Glomerular visceral epithelial cell (primary cell): ENCODE results near the gene EXD2.
"Not testable (repeated sequence)": the region's sequence is repeated elsewhere in the genome, so short reads cannot be mapped to it uniquely, and the experiment has no call there.

Experiments
- DNase-seq: peaks from one replicate; pipeline ENCODE4 v3.0.0-alpha.2; 2016; ENCODE audit errors: extremely low spot score

Gene EXD2

DNA sequence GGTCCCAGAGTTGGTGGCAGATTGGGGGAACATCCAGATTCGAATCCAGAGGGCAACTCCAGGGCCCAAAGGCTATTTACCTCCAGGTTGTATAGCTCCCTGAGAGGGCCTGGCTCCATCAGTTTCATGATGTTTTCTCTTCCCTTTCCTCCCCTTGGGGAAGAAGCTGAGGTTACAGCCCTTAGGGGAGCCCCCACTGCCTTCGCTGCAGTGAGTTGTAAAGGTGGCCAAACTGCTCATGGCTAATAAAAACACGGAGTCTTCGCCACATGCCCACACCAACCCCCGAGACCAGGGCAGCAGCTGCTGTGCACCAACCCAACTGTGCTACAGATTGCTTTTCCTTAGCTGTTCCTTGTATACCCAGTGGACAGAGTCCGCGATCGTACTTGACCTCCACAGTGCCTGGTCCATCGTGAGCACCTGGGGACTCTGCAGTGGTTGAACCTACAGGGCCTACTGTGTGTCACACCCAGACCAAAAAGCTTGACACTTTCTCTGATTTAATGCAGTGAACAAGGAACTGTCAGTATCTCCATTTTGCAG, 89.5 kb downstream of the EXD2 start:
- DNase-seq: no peak

DNA sequence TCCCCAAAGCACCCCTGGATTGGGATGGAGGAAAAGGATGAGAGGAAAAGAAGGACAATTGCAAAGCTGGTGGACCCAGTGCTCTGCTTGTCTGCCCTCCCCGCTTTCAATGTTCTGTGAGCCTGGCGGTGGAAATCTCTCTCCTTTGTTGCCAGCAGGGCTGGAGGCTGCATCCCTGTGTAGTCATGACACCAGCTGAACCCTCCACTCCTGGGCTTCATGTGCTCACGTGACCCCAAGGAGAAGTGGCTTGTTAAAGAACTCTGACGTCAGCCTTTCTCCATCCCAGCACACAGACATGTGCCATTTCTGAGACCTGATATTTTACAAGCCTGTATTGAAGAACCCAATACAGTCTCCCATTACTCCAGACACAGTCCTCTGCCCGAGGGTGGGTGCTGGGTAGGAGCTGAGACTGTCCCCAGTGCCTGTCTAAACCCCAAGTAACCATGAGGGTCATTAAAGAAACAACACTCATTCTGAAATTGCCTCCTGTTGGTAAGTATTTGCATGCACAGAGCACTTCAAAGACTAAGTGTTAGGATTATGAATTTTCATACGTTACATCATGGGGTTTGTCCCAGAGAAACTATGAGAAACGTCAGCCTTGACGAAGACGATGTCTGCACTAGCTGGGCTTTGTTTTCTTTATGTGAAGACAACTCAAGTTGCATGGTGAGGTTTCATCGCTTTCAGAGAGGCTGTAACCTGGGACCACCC, 90.3 kb downstream of the EXD2 start:
- DNase-seq: no peak

DNA sequence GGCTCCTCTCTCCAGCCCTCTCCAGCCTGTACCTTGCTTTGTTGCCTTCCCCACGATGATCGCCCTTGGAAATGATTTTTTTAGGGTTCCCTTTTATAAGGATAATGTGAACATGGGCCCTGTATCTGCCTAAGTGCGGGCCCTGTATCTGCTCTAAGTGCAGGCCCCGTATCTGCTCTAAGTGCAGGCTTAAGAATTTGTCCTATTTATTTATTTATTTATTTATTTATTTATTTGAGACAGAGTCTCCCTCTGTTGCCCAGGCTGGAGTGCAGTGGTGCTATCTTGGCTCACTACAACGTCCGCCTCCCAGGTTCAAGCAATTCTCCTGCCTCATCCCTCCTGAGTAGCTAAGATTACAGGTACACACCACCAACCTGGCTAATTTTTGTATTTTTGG, 91.2 kb downstream of the EXD2 start:
- DNase-seq: no peak

DNA sequence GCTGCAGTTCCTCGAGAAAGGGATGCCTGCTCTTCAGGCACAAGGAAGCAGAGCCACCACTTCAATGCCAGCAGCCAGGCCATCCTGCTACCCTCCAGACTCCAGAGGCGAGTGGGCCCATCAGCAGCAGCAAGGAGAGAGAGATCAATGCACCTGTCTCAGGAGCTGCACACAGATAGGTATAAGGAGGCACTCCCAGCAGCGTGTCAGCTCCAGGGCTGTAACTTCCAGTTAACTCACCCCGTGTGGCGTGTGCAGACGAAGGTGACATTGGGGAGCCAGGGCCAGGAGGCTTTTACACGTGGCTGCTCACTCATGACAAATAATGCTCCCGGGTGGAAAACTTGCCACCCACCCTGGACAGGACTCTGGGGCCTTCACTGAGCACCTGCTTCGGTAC, 92.9 kb downstream of the EXD2 start:
- DNase-seq: no peak

DNA sequence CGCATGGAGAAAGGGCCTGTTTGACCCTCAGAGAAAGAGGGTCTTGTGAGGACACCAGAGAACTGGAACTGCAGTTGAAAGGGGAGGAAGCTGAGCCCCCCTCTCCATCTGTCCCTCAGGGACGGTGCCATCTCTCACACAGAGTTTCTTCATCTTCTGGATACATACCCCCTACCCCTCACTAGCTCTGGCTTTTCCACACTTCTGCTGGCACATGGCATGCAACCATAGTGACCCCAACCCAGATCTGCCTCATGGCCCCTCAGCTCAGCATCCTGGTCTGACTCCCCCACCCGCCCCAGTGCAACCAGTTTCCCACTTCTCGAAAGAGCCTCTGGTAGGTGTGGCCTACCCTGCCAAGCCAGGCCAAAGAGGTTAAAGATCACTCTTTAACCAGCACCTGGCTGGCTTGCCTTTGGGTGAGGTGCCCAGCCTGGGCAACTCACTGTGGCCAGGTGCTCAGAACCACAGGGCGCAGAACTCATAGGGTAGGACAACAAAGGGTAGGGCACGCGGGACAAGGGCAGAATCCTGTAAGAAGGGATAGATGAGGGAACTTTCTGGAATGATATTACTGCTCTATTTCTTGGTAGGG, 94.5 kb downstream of the EXD2 start:
- DNase-seq: no peak

DNA sequence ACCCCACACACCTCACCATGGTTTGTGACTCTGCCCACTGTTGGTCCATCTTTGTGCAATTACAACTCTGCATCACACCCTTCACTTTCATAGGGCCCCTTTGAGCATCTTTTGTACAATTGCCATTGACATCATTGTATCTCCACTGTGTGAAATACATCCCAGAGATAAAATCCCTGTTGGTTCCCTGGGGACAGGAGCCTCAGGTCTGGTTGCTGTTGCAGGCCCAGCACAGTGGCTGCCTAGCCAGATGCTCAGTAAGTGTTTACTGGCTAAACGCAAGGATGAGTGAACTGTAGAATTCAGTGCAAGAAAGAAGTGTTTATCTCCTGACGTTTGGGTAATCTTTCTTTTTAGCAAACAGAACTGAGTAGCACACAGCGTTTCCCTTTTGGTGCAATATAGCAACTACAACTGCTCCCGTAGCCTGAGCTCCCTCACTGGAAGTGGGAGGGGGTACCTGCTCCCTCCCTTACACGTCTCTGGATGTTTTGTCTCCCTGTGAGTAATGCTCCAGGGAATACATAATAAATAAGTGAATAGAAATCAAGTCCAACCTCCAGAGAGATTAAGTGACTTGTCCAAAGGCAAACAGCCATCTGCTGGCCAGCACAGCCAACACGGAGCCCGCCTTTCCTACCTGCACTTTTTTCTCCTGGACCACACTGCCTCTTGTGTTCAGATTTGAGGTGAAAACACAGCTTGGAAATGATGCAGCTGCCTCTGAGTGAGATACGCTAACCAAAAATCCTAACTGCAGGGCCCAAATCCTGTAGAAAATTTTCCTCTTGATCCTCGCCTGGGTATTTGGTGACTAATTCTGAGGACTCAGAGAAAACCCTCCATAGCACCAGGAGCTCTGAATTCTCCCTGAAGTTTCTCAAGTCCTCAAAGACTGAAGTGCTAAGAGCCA, 96.1 kb downstream of the EXD2 start:
- DNase-seq: no peak

GRCh38 chr14:69288011-69288771, 96.9 kb downstream of the EXD2 start:
- no peak for DNase-seq

DNA sequence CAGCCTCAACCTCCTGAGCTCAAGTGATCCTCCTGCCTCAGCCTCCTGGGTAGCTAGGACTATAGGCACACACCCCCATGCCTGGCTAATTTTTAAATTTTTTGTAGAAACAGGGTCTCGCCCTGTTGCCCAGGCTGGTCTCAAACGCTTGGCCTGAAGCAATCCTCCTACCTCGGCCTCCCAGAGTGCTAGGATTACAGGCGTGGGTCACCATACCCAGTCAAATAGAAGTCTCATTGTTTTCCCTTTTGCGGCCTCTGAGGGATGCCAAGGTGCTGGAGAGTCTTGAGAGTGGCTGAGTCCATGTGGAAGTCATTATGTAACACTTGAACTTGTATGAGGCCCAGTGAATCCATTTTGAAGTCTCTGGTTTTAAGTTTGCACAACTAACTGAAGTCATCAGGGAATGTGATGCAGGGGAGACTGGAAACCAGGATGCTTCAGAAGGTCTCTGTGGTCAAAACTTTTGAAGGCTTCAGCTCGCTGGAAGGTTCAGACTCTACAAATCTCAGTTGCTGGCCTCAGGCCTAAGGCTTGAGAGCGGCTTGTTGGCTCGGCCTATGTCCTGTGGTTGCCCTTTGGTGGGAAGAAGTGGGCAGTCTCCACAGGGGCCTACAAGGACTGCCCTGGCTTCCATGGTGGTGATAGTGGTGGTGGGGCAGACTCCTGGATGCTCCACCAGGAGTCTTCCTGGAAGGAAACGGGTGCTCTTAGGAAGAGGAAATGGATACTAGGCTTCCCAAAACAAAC, 97.8 kb downstream of the EXD2 start:
- DNase-seq: no peak

- DNase-seq: no peak
Observed at GRCh38 chr14:69289811-69290520, 98.7 kb downstream of the EXD2 start.

- DNase-seq: not testable (repeated sequence)
Observed at GRCh38 chr14:69290881-69291280, 99.6 kb downstream of the EXD2 start.

- DNase-seq: no peak
Observed at GRCh38 chr14:69291396-69291795, 100.1 kb downstream of the EXD2 start.

- no peak for DNase-seq
Observed at GRCh38 chr14:69291891-69292561, 100.7 kb downstream of the EXD2 start.
